ENCODE results near the gene PLCD1.

GRCh38 chr3:38011111-38011510 is 18.3 kb downstream of the PLCD1 start:
- TF ChIP-seq, protein P1, sequence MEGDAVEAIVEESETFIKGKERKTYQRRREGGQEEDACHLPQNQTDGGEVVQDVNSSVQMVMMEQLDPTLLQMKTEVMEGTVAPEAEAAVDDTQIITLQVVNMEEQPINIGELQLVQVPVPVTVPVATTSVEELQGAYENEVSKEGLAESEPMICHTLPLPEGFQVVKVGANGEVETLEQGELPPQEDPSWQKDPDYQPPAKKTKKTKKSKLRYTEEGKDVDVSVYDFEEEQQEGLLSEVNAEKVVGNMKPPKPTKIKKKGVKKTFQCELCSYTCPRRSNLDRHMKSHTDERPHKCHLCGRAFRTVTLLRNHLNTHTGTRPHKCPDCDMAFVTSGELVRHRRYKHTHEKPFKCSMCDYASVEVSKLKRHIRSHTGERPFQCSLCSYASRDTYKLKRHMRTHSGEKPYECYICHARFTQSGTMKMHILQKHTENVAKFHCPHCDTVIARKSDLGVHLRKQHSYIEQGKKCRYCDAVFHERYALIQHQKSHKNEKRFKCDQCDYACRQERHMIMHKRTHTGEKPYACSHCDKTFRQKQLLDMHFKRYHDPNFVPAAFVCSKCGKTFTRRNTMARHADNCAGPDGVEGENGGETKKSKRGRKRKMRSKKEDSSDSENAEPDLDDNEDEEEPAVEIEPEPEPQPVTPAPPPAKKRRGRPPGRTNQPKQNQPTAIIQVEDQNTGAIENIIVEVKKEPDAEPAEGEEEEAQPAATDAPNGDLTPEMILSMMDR (IDR thresholded peaks at IDR 0.05) = no peak
- no peak for TF ChIP-seq POLR2AphosphoS5 (IDR thresholded peaks at IDR 0.05)
